Retinal pigment epithelial cell (primary cell): ENCODE results near the gene C3AR1.
"Not testable (repeated sequence)": the region's sequence is repeated elsewhere in the genome, so short reads cannot be mapped to it uniquely, and the experiment has no call there.

ENCODE experiments used
- DNase-seq: peaks from one replicate; pipeline ENCODE4 v3.0.0-alpha.2; 2010; ENCODE audit warnings: low read depth
- H3K4me3 ChIP-seq: 2 replicates; pipeline ENCODE4 v1.5.1; 2011; ENCODE audit warnings: mild to moderate bottlenecking, low read length, control low read depth, moderate library complexity
- CTCF ChIP-seq: conservative IDR thresholded peaks from 2 replicates; pipeline ENCODE4 v1.5.1; 2011; ENCODE audit warnings: low read depth, low read length, control low read depth, inconsistent platforms

Gene C3AR1

GRCh38 chr12:8028267-8028666 is 37.9 kb downstream of the C3AR1 start:
- TF ChIP-seq CTCF = no peak
- no peak overlapping the region for H3K4me3 ChIP-seq
- DNase-seq = no peak

GRCh38 chr12:8027856-8028255 is 38.3 kb downstream of the C3AR1 start:
- no peak for TF ChIP-seq CTCF
- no peak for DNase-seq
- H3K4me3 ChIP-seq = no peak overlapping the region

GRCh38 chr12:8026291-8026900 is 39.8 kb downstream of the C3AR1 start:
- TF ChIP-seq CTCF = no peak
- peak; percentile 97 for DNase-seq
- peak overlapping the region; percentile 74 for H3K4me3 ChIP-seq

- H3K4me3 ChIP-seq = peak overlapping the region; percentile 34
- no peak for DNase-seq
- no peak for TF ChIP-seq CTCF
Observed at GRCh38 chr12:8018666-8019581, 47.2 kb downstream of the C3AR1 start.

GRCh38 chr12:8018213-8018612 is 47.9 kb downstream of the C3AR1 start:
- not testable (repeated sequence) for H3K4me3 ChIP-seq, DNase-seq

- TF ChIP-seq CTCF = no peak
Observed at GRCh38 chr12:8014836-8015235, 51.3 kb downstream of the C3AR1 start.

GRCh38 chr12:8012651-8013309 is 53.4 kb downstream of the C3AR1 start:
- no peak for TF ChIP-seq CTCF
- DNase-seq = no peak
- H3K4me3 ChIP-seq = no peak overlapping the region

More at GRCh38 chr12:8014836-8015235, 51.3 kb downstream of the C3AR1 start:
- no peak overlapping the region for H3K4me3 ChIP-seq
- no peak for DNase-seq
